GM13977 (cell line): Measurements from ENCODE around the gene DYNLT4.
"Not testable (repeated sequence)": the region's sequence is repeated elsewhere in the genome, so short reads cannot be mapped to it uniquely, and the experiment has no call there.

Experiments
- DNase-seq: peaks from one replicate; pipeline ENCODE4 v3.0.0; 2012; ENCODE audit warnings: low spot score
- in situ Hi-C: fragments of 300-500 bp; cut with MboI; formaldehyde crosslinking; loops from one replicate; pipeline ENCODE4 v1.12.0; 2022; ENCODE audit warnings: low sequenced_read_pairs, low pct_unique_long_range_greater_than_20kb, mixed read lengths, inconsistent platforms; ENCODE audit not compliant: unreplicated experiment
- TF ChIP-seq, protein P1 (sequence below): IDR thresholded peaks from 2 replicates; pipeline ENCODE4 v1.5.1; 2012; ENCODE audit warnings: mild to moderate bottlenecking, control low read depth; ENCODE audit not compliant: insufficient read depth; ENCODE audit errors: extremely low read depth, missing control alignments

Gene DYNLT4

DNA sequence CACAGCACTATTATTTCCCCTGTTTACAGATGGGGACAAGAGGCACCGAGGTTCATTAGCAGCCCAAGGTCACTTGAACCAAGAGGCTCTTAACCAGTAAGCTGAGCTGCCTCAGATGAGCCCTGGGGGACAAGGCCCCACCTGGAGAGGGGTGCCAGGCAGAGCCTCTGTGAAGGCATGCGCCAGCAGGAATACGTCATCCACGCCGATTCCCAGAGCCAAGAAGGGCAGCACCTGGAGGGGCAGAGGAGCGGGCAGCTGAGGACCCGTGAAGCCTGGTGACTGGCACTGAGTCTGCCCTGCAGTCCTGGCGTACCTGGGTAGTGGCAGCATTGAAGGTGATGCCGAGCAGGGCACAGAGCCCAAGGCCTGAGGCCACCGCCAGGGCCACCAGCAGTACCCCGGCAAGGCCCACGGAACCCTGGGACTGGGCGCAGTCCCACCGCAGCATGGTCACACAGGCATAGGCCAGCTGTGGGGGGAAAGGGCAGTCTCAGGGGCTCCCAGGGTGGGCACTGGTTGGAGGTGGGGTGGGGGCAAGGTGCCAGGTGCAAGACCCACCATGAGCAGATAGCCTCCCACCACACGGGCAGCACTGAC, 21.8 kb upstream of the DYNLT4 start:
- in situ Hi-C loops, result loop anchor here (25.0 kb wide), 1 partner anchor 483 kb away; no protein-coding TSS in a partner anchor
- TF ChIP-seq, protein P1, sequence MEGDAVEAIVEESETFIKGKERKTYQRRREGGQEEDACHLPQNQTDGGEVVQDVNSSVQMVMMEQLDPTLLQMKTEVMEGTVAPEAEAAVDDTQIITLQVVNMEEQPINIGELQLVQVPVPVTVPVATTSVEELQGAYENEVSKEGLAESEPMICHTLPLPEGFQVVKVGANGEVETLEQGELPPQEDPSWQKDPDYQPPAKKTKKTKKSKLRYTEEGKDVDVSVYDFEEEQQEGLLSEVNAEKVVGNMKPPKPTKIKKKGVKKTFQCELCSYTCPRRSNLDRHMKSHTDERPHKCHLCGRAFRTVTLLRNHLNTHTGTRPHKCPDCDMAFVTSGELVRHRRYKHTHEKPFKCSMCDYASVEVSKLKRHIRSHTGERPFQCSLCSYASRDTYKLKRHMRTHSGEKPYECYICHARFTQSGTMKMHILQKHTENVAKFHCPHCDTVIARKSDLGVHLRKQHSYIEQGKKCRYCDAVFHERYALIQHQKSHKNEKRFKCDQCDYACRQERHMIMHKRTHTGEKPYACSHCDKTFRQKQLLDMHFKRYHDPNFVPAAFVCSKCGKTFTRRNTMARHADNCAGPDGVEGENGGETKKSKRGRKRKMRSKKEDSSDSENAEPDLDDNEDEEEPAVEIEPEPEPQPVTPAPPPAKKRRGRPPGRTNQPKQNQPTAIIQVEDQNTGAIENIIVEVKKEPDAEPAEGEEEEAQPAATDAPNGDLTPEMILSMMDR, result no peak
- DNase-seq, result no peak

DNA sequence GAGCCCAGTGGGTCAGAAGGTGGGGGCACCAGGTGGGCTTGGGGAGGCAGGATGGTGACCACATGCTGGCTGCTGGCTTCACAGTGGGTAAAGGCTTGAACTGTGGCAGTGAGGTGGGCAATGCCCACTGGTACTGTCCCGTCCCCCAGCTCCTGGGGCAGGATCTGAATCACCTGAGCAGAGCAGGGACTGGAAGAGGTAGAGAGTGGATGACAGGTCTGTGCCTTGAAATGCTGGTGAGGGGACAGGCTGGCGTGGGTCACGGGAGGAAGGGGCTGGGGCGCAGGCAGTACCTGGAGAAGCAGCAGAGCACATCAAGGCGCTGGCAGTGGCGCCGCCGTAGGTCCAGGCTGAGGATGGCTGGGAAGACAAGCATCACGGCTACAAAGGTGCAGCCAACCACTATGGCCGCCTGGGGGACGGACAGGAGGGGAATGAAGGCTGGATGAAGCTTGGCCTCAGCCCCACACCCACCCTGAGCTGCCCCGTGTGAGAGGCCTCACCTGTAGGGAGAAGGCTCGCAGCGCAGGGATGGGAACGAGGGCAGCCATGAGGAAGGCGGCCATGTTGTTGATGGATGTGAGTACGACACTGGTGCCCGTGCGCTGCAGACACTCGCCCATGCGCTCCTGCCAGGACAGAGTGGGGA, 21.0 kb upstream of the DYNLT4 start:
- no peak for DNase-seq
- in situ Hi-C loops, result loop anchor here (25.0 kb wide), 1 partner anchor 484 kb away; no protein-coding TSS in a partner anchor
- TF ChIP-seq, protein P1, result no peak

GRCh38 chr1:44827197-44828002, 20.2 kb upstream of the DYNLT4 start:
- TF ChIP-seq, protein P1, result no peak
- in situ Hi-C loops, result loop anchor here (25.0 kb wide), 1 partner anchor 485 kb away; no protein-coding TSS in a partner anchor
- no peak for DNase-seq

GRCh38 chr1:44826375-44827196, 19.4 kb upstream of the DYNLT4 start:
- TF ChIP-seq, protein P1, result no peak
- no peak for DNase-seq
- in situ Hi-C loops, result loop anchor here (25.0 kb wide), 1 partner anchor 486 kb away; no protein-coding TSS in a partner anchor

DNA sequence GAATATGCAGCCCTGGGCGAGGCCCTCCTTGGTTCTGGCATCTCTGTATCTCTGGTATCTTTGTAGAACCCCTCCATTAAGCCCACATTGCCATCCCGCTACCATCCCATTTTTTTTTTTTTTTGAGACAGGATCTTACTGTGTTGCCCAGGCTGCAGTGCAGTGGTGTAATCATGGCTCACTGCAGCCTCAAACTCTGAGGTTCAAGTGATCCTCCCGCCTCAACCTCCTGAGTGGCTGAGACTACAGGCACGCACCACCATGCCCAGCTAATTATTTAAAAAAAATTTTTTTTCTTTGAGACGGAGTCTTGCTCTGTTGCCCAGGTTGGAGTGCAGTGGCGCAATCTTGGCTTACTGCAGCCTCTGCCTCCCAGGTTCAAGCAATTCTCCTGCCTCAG, 17.2 kb upstream of the DYNLT4 start:
- DNase-seq, in situ Hi-C loops: not testable (repeated sequence)

DNA sequence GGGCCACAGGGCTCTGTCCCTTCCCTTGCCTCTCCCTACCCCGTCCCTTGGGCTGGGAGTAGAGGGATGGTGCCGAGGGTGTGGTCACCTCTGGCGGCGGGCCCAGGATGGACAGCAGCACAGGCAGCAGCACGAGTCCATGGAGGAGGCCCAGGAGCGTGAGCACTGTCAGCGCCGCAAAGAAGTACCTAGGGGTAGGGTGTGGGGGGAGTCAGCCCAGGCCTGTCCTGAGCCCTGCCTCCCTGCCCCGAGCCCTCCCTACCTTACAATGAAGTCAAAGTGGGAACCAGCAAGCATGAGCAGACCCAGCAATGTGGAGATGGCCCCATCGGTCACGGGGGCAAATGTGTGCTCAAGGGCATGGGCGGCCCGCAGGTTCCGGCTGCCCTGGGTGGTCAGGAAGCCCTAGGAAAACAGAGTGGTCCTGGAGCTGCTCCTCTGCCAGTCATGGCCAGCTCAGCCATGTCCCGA, 15.9 kb upstream of the DYNLT4 start:
- in situ Hi-C loops, result no loop called here
- TF ChIP-seq, protein P1, result no peak
- DNase-seq, result no peak
